HG03342 (cell line): ENCODE data around the gene MAPK12.
"Not testable (repeated sequence)": the region's sequence is repeated elsewhere in the genome, so short reads cannot be mapped to it uniquely, and the experiment has no call there.

ENCODE experiments used
- ATAC-seq: cut with Tn5 transposase; IDR thresholded peaks from one replicate; pipeline ENCODE4 v1.9.1; 2021; ENCODE audit warnings: mild to moderate bottlenecking, moderate library complexity; ENCODE audit not compliant: unreplicated experiment

The MAPK12 gene

GRCh38 chr22:50217543-50218152 lies 43.8 kb downstream of the MAPK12 start:
- no peak for ATAC-seq

GRCh38 chr22:50216684-50217520 lies 44.6 kb downstream of the MAPK12 start:
- ATAC-seq = no peak

GRCh38 chr22:50216055-50216683 lies 45.3 kb downstream of the MAPK12 start:
- no peak for ATAC-seq

GRCh38 chr22:50215297-50216054 lies 46.0 kb downstream of the MAPK12 start:
- ATAC-seq = no peak

GRCh38 chr22:50213263-50213662 lies 48.2 kb downstream of the MAPK12 start:
- no peak for ATAC-seq

GRCh38 chr22:50211147-50211546 lies 50.3 kb downstream of the MAPK12 start:
- no peak for ATAC-seq

GRCh38 chr22:50210378-50211139 lies 50.9 kb downstream of the MAPK12 start:
- no peak for ATAC-seq

- no peak for ATAC-seq
Observed at GRCh38 chr22:50209893-50210292, 51.6 kb downstream of the MAPK12 start.

GRCh38 chr22:50208939-50209892 lies 52.3 kb downstream of the MAPK12 start:
- no peak for ATAC-seq

- ATAC-seq = no peak
Observed at GRCh38 chr22:50208430-50208938, 53.0 kb downstream of the MAPK12 start.

GRCh38 chr22:50207383-50208140 lies 53.9 kb downstream of the MAPK12 start:
- ATAC-seq = no peak

GRCh38 chr22:50206599-50206998 lies 54.9 kb downstream of the MAPK12 start:
- ATAC-seq = no peak

- ATAC-seq = no peak
Observed at GRCh38 chr22:50205781-50206569, 55.5 kb downstream of the MAPK12 start.

GRCh38 chr22:50204998-50205397 lies 56.5 kb downstream of the MAPK12 start:
- not testable (repeated sequence) for ATAC-seq

GRCh38 chr22:50204571-50204970 lies 56.9 kb downstream of the MAPK12 start:
- ATAC-seq = no peak

GRCh38 chr22:50203288-50203687 lies 58.2 kb downstream of the MAPK12 start:
- ATAC-seq = no peak
